HL-60 (cell line): Measurements from ENCODE around the gene NRXN2.

ENCODE experiments used
- POLR2AphosphoS5 ChIP-seq: IDR thresholded peaks from 2 replicates; pipeline ENCODE4 v1.6.1; 2012; ENCODE audit warnings: low read depth
- TF ChIP-seq, protein P1 (sequence below): IDR thresholded peaks from one replicate; pipeline ENCODE4 v1.5.1; 2011; ENCODE audit warnings: low read length, control low read depth, inconsistent platforms; ENCODE audit not compliant: insufficient read depth

- TF ChIP-seq, protein P1, sequence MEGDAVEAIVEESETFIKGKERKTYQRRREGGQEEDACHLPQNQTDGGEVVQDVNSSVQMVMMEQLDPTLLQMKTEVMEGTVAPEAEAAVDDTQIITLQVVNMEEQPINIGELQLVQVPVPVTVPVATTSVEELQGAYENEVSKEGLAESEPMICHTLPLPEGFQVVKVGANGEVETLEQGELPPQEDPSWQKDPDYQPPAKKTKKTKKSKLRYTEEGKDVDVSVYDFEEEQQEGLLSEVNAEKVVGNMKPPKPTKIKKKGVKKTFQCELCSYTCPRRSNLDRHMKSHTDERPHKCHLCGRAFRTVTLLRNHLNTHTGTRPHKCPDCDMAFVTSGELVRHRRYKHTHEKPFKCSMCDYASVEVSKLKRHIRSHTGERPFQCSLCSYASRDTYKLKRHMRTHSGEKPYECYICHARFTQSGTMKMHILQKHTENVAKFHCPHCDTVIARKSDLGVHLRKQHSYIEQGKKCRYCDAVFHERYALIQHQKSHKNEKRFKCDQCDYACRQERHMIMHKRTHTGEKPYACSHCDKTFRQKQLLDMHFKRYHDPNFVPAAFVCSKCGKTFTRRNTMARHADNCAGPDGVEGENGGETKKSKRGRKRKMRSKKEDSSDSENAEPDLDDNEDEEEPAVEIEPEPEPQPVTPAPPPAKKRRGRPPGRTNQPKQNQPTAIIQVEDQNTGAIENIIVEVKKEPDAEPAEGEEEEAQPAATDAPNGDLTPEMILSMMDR, result no peak
- no peak for TF ChIP-seq POLR2AphosphoS5
Observed at GRCh38 chr11:64697663-64698375, 25.2 kb downstream of the NRXN2 start.
